ENCODE measurements around the gene GPC3.
"Not testable (repeated sequence)": the region's sequence is repeated elsewhere in the genome, so short reads cannot be mapped to it uniquely, and the experiment has no call there.

Gene GPC3

DNA sequence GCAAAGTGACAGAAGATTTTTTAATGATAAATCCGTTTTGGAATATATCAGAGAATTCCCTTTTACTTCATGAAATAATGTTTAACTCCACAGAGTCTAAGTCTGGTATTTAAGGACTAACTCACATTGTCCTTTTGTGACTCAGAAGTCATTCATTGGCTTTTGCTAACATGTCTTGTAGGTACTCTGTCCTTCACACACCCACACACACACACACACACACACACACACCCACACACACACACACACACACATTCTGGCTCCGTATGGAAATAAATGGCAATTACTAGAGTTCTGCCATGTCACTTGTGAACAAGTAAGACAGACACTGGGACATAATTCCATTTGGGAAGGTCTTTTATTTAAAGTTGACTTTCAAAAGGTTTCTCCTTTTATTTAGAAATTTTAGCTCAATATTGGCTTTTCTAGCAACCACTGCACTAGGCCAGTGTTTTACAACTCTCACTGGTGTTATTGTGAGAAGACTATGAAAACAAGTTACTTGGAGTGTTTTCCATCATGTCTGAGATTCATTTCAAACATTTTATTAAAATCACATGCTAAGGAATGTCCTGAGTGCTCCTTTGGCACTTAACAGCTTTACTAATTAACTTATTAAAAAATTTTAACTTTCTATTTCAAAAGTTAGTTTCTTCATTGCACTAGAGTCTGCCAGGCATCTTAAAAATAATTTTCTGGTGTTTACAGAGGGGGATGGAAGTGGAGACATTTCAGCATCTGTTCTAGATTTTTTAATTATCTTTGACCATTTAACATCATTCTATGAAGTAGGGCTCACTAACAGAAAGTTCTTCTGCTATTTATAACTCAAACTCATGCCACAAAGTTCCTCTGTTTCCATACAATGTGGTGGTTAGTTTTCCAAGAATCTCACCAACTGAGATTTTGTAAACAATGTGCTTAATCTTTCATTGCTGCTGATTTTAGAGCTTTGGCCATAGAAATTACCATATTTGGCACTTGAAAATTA, 329.8 kb downstream of the GPC3 start:
- DNase-seq (ENCODE audit: low read depth in 2 of 3, low spot score in 2 of 3), result no peak

DNA sequence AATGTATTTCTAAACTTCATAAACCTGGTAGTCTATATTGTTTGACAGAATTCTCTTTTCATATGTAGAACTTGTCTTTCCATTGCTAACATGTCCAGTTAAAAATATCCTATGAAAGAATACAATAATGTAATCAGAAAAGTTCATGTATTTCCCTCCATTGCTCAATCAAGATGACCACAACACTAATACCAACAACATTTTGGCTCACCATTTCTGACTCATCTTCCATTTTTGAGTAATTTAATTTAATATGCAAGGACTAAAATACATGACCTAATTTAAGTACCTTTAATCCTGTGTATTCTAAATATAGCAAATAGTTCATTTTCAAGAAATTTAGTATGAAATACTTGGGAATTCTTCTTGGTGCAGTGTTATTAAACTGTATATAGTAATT, 330.6 kb downstream of the GPC3 start:
- no peak for DNase-seq (ENCODE audit: low read depth in 2 of 3, low spot score in 2 of 3)

DNA sequence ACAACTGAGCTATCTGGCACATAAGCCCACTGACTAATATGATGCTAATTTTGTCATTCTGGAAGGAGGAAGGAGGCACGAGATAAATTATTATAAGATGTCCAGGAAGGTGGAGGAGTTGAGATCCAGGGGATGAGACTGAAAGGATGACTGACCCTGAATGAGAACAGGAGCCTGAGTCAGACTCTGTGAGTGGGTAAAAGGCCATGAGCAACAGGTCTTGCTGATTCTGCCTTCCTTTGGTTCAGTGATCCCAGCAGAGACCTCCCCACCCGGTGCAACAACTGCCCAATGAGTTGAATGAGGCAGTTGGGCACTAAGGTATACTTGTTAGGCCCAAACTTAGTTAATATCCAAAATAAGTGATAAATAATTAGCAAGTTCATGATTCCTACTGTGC, 332.0 kb downstream of the GPC3 start:
- DNase-seq (ENCODE audit: low read depth in 2 of 3, low spot score in 2 of 3), result no peak

DNA sequence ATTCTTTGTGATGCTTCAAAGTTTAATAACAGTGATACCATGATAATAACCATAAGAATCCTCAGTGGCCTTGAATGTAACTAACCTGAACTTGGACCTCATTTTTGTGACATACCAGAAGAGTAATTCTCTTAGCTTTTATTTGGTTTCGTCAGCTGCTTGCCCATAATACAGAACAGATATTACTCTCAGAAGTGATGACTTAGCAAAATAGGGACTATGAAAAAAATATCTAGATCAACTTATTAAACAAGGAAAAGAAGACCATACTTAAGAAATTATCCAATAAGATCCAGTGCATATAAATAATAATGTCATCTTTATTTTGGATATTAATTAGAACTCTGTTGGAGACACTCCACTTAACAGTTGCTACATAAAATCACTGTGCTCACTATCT, 333.2 kb downstream of the GPC3 start:
- no peak for DNase-seq (ENCODE audit: low read depth in 2 of 3, low spot score in 2 of 3)

DNA sequence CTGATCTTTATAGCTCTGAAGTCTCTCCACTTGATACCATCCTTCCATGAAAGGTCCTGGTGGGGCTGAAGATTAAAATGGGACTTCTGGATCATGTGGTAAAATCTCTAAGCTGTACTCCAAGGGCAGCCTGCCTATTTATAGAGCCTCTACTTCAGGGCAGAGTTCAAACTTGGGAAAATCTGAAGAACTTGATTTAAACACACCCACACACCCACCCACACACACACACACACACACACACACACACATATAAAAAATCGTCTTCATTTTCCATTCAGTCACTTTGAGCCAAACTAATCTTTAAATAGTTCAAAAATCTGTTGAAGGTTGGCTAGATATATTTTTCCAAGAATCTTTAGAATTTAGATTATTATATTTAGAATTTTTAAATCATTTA, 335.2 kb downstream of the GPC3 start:
- DNase-seq (ENCODE audit: low read depth in 2 of 3, low spot score in 2 of 3), result no peak

DNA sequence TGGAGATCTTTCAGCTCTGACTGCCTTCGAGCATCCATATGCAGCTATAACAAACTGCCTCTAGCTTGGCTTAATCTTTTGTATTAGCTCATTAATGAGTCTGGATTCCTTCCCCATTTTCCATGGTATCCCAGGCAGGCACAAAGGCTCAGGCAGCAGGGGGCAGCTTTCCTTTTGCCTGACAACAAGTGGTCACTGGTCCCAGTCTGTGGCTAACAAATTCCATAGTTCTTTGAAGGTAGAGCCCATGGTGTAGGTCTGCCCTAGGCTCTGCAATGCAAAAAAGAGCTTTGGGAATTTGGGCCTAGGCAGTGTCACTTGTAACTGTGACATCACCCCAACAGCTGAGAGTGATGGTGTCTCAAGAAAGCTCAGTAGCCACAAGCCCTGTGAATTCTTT, 335.7 kb downstream of the GPC3 start:
- no peak for DNase-seq (ENCODE audit: low read depth in 2 of 3, low spot score in 2 of 3)

DNA sequence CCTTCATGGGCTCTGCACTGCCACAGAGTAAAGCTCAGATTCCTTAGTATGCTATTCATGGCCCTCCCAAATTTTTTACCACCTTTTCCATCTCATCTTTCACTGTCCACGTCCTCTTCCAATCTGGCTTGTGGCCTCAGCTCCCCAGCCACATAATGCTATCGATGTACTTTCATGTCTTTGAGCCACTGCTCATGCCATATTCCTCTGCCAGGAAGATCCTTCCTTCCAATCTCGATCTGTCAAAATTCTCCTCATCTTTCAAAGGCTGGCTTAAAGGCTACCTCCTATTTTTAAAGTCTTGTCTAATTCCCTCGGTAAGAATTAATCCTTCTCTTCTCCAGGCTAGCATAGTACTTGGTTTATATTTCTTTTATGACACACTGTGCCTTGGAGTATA, 336.8 kb downstream of the GPC3 start:
- no peak for DNase-seq (ENCODE audit: low read depth in 2 of 3, low spot score in 2 of 3)

DNA sequence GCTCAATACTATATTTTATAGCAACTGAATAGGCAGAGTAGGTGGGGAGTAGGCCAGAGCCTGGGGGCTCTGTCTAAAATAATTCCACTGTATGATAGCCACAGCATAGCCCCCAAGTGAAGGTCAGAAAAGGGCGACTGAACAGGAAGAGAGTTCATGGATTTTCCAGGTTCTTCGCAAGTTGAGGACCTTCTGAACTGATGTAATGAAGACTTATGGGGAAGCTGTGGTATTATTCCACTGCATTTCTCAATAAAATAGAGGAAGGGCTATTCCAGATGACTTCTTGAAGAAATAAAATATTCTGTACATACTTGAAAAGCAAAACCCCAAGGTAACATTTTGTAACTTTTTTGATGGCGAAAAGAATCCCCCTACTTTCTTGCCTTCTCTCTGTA, 338.7 kb downstream of the GPC3 start:
- no peak for DNase-seq (ENCODE audit: low read depth in 2 of 3, low spot score in 2 of 3)

DNA sequence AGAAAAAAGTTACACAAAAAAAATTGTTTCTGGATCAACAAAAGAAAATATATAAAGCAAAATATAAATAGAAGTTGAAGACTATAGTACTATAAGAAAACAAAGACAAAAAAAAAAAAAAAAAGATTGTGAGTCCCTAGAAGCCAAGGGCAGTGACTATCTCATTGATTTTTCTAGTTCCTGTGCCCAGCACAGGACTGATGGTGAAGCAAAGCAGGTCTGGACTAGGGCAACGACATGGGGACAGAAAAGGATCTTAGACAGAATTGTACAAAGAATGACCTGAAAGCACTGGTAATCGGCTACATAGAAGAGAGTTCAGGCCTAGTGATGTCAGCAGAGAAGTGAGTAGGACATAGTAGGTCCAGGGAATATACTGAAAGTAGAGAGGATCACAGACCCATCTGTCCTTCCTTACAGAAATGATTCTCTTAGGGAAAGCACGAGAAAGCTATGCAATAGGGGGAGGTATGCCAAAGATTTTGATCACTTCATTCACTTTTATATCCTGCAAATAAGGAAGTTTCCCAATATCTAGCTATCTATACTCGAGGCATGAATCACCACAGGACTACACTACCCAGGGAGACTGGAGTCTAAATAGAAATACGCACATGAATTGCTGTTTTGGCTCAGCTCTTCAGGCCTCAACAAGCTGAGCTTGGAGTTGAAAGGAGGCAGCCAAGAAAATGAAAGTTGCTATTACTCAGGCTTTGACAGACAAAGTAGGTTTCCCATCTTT, 339.2 kb downstream of the GPC3 start:
- no peak for DNase-seq (ENCODE audit: low read depth in 2 of 3, low spot score in 2 of 3)

DNA sequence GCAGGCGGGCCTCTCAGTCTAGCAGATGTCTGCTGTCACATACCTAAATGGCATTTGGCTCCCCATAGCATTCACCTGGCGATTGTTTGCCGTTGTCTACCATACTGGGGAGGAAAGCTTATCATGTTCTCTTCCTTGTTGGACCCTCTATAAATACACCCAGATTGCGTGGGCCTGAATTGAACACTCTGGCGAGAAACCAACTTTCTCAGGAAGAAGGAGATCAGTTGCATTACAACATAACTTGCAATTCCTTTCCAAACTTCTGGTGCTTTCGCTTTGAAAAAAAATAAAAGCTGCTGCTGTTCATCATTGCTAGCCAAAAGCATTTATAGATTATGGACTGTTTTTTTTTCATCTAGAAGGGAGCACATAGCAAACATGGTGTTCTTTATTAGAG, 340.1 kb downstream of the GPC3 start:
- DNase-seq (ENCODE audit: low read depth in 2 of 3, low spot score in 2 of 3), result no peak

DNA sequence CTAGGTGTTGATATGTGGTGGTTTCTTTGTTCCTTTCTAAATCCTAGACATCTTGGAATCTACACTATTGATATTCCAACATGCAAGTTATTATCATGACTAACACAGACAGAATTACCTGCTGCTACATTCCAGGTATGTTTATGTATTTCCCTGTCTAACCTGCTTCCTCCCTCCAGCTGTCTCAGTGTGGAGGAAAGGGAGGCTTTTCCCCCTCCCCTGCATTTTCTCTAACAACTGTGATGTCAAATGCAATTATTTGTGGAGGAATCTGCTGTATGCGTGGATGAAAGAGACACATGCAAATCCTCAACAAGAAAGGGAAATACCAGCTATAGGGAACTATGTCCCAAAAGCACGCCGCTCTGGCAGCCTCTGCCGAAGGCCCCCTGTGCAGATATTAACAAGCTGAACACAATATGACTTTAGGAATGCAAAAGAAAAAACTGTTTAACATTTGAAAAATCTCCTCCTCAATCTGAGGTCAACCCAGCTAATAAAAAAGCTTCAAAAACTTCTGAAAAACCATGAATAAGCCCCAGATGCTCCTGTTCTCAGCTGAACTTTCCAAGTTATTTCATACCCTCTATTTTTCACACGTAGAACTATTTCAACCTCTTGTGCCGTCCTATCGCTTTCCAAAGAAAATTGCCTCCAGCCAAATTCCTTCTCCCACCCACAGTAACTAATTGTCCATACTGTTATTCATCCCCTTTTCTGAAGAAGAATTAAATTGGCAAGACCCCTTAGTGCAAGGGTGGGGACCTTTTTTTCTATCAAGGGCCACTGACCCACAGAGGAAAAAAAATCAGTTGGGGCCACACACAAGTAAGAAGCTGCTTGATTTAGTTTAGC, 345.0 kb downstream of the GPC3 start:
- no peak for DNase-seq (ENCODE audit: low read depth in 2 of 3, low spot score in 2 of 3)

DNA sequence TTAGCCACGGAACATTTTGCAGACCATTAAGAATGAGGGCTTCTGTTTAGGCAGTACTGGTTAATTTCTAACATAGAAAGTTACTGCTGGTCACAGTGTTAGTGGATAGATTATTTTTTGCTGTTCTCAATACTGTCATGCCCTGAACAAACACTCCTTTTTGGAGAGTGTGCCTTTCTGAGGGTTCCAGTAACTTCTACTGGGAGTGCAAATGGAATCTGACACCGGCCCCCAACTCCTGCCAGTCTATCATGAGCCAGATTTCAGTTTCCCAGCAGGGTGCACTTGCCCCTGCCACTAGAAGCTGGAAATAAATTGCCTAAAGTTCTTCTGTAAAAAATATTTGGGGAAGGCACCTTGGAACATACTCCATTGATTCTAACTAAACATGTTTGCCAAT, 345.7 kb downstream of the GPC3 start:
- DNase-seq (ENCODE audit: low read depth in 2 of 3, low spot score in 2 of 3), result no peak

DNA sequence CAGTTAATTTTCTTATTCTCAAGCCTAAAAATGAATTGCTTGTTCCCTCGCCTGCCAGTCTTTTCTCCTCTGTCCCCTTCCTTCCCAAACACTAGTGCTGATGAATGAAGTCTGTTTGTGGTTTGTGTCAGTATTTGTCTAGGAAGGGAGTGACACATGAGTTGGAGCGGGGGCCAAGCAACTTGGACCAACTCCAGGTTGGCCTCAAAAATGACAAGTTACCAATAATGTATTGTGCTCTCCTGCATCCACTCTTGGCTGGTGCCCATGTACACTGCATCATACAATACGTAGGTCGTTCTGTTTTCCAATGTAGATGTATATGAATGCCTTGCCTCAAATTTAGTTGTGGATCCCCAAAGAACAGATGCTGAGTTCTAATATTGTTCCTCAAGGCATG, 347.1 kb downstream of the GPC3 start:
- no peak for DNase-seq (ENCODE audit: low read depth in 2 of 3, low spot score in 2 of 3)

DNA sequence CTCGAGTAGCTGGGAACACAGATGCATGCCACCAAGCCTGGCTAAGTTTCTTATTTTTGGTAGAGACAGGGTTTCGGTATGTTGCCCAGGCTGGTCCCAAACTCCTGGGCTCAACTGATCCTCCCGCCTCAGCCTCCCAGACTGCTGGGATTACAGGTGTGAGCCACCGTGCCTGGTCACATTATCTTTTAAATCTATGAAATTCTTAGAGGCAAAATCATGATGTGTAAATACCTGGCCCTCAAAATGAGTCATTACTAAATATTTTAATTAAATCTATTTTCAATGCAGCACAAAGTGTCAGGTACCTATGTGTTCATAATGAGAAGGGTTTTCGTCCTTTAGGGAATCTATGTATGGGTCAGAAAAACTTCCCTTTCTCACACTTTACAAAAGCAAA, 347.6 kb downstream of the GPC3 start:
- DNase-seq (ENCODE audit: low read depth in 2 of 3, low spot score in 2 of 3), result no peak

DNA sequence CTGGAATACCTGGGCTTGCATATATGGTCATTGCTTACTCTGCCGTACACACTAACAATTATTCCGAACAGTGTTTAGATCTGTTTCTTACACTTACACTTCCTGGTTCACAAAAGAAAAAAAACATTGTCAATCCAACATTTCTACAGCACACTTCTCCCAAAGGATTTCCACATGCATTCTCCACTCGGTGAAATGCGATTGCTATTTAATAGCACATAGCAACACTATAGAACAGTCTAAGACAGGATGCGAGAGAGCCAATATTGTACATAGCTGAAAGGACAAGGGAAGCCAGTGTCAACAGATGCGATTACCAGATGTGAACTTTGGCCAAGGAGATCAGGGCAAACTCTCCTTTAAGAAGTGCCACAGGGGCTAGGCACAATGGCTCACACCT, 349.4 kb downstream of the GPC3 start:
- DNase-seq (ENCODE audit: low read depth in 2 of 3, low spot score in 2 of 3), result no peak

DNA sequence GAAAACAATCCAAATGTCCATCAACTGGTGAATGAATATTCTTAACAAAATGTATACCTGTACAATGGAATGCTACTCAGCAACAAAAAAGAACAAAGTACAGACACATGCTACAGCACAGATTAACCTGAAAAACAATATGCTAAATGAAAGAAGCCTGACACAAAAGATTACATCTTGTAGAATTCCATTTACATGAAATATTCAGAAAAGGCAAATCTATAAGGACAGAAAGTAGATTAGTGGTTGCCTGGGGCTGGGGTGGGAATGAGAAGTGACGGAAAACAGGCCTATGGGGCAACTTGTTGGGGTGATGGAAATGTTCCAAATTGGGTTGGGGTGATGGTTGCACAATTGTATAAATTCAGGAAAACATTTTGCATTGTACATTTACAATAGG, 351.0 kb downstream of the GPC3 start:
- DNase-seq (ENCODE audit: low read depth in 2 of 3, low spot score in 2 of 3), result no peak

DNA sequence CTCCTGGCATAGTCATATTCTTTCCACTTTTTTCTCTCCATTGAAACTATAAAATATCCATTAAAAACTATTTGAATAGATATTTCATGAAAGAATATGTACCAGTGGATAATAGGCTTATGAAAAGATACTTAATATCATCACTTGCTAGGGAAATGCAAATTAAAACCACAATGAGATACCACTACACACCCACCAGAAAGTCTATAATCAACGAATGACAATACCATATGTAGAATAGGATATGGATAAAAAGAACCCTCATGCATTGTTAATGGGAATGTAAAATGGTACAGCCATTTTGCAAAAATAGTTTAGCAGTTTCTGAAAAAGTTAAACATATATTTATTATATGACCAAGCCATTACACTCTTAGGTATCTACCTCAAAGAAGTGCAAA, 351.4 kb downstream of the GPC3 start:
- DNase-seq (ENCODE audit: low read depth in 2 of 3, low spot score in 2 of 3), result no peak

DNA sequence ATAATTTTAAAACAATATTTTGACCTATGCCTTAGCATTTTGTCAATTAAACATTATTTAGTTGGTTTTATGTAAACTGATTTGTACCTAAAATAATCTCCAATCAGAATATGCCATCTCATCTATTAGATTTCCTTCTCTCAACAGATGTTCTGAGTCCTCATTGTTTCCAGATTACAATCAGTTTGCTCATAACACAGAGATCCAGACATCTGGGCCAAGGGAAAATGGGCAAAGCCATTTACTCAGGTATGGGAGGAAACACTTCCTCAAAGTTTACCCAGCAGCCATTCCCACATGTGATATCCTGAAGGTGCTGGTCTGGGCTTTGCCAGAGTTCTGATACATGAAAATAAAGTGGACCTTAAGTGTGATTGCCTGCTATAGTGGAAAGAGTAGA, 352.2 kb downstream of the GPC3 start:
- DNase-seq (ENCODE audit: low read depth in 2 of 3, low spot score in 2 of 3), result no peak

DNA sequence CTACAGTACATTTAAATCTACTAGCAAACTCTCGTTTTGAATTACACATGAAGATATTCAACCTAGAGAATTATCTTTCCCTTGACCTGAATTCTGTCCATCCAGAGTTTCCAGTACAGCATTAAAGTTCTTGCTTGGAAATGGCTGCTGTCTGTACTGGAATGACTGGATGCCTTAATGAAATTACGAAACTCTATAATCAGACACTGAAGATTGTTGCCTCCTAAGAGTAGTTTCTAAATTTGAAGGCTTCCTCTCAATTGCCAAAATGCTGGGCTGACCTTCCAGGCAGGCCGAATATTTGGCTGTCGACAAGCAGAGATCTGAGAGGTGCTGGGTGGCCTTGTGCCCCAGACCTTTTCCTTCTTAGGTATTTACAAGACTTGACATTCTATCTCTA, 355.0 kb downstream of the GPC3 start:
- DNase-seq (ENCODE audit: low read depth in 2 of 3, low spot score in 2 of 3), result no peak

DNA sequence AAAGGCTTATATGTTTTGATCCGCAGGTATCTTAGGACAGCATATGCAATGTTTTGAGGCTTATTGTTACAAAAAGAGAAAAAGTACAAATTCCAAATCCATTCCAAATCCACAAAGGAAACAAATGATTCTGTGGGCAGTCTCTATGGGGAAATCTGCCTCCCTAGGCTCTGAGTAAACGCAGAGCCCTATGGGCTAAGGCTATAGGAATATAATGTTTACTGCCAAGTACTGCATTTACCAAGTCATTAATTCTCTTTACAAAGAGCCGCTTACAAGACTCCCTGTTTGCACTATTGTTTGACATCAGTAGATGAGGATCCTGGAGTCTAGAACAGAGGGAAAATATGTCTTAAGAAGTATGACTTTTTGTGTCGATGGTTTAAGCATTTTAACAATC, 357.7 kb downstream of the GPC3 start:
- DNase-seq (ENCODE audit: low read depth in 2 of 3, low spot score in 2 of 3), result no peak

DNA sequence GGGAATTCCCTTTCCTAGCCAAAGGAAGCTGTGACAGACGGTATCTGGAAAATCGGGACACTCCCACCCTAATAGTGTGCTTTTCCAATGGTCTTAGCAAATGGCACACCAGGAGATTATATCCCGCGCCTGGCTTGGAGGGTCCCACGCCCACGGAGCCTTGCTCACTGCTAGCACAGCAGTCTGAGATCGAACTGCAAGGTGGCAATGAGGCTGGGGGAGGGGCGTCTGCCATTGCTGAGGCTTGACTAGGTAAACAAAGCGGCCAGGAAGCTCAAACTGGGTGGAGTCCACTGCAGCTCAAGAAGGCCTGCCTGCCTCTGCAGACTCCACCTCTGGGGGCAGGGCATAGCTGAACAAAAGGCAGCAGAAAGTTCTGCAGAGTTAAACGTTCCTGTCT, 364.0 kb downstream of the GPC3 start:
- DNase-seq (ENCODE audit: low read depth in 2 of 3, low spot score in 2 of 3), result not testable (repeated sequence)

DNA sequence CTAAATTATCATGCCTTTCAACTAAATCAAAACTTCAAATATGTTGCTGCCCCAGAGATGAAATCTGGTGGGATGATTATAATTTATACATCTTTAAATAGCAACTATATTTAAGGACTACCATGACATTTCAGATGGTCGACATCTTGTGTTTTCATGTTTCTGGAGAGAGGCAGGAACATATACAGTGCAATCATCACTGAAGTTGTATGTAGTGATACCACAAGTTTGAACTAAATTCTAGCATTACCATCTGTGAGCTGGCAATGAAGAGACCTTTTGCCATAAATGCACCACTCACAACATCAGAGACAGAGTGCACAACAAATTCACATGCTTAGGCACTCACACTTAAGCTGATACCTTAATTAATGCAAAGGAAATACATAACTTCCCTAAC, 373.7 kb downstream of the GPC3 start:
- DNase-seq (ENCODE audit: low read depth in 2 of 3, low spot score in 2 of 3), result no peak
